ES-I3 (cell line): ENCODE data around the gene HSPB8.

Experiments used
- H3K36me3 ChIP-seq: 2 replicates; pipeline ENCODE4 v1.6.1; 2013; ENCODE audit warnings: mild to moderate bottlenecking, low read length, control low read depth, moderate library complexity; ENCODE audit not compliant: insufficient read depth
- H3K4me1 ChIP-seq: 2 replicates; pipeline ENCODE4 v1.6.1; 2013; ENCODE audit warnings: mild to moderate bottlenecking, control low read depth, low read length; ENCODE audit not compliant: insufficient read depth
- H3K9ac ChIP-seq: 2 replicates; pipeline ENCODE4 v1.6.1; 2013; ENCODE audit warnings: low read depth, mild to moderate bottlenecking, low read length, moderate library complexity
- H3K9me3 ChIP-seq: 2 replicates; pipeline ENCODE4 v1.6.1; 2013; ENCODE audit warnings: mild to moderate bottlenecking, low read length, moderate library complexity; ENCODE audit not compliant: control insufficient read depth, insufficient read depth

The HSPB8 gene

GRCh38 chr12:119156401-119157044, 22.2 kb upstream of the HSPB8 start:
- no peaks in the 10 kb centered on the region for H3K36me3 ChIP-seq
- H3K9ac ChIP-seq, result no peak overlapping the region
- peaks cover 11% of the 10 kb centered on the region; the same call in 1 of the 2 replicates for H3K4me1 ChIP-seq
- H3K9me3 ChIP-seq, result peaks cover 6% of the 10 kb centered on the region

- Histone ChIP-seq H3K36me3 (no peaks in the 10 kb centered on the region), H3K9me3 (no peaks in the 10 kb centered on the region; the same call in 1 of the 2 replicates), H3K9ac (no peak overlapping the region), H3K4me1 (peaks cover 11% of the 10 kb centered on the region; the same call in 1 of the 2 replicates)
Observed at GRCh38 chr12:119157528-119157927, 21.2 kb upstream of the HSPB8 start.

- no peaks in the 10 kb centered on the region for H3K36me3 ChIP-seq
Observed at GRCh38 chr12:119157978-119158377, 20.8 kb upstream of the HSPB8 start.

GRCh38 chr12:119158402-119158801, 20.3 kb upstream of the HSPB8 start:
- Histone ChIP-seq H3K36me3 (no peaks in the 10 kb centered on the region), H3K4me1 (peaks cover 5% of the 10 kb centered on the region; the same call in 1 of the 2 replicates), H3K9ac (no peak overlapping the region), H3K9me3 (no peaks in the 10 kb centered on the region; the same call in 1 of the 2 replicates)

More at GRCh38 chr12:119157978-119158377, 20.8 kb upstream of the HSPB8 start:
- Histone ChIP-seq H3K9me3 (no peaks in the 10 kb centered on the region; the same call in 1 of the 2 replicates), H3K9ac (no peak overlapping the region), H3K4me1 (peaks cover 7% of the 10 kb centered on the region; the same call in 1 of the 2 replicates)

- Histone ChIP-seq H3K4me1 (peaks cover 5% of the 10 kb centered on the region; the same call in 1 of the 2 replicates), H3K9ac (no peak overlapping the region), H3K36me3 (no peaks in the 10 kb centered on the region), H3K9me3 (no peaks in the 10 kb centered on the region; the same call in 1 of the 2 replicates)
Observed at GRCh38 chr12:119159844-119160243, 18.9 kb upstream of the HSPB8 start.

GRCh38 chr12:119167902-119168301, 10.8 kb upstream of the HSPB8 start:
- H3K36me3 ChIP-seq, result no peaks in the 10 kb centered on the region
- H3K4me1 ChIP-seq, result 0 out of 2 replicates have a peak, but pooled peaks cover 8% of the 10 kb centered on the region
- H3K9ac ChIP-seq, result no peak overlapping the region
- H3K9me3 ChIP-seq, result no peaks in the 10 kb centered on the region

GRCh38 chr12:119168721-119169120, 10.0 kb upstream of the HSPB8 start:
- Histone ChIP-seq H3K9me3 (no peaks in the 10 kb centered on the region), H3K9ac (no peak overlapping the region), H3K36me3 (no peaks in the 10 kb centered on the region), H3K4me1 (0 out of 2 replicates have a peak, but pooled peaks cover 8% of the 10 kb centered on the region)

- Histone ChIP-seq H3K4me1 (0 out of 2 replicates have a peak, but pooled peaks cover 8% of the 10 kb centered on the region), H3K9ac (no peak overlapping the region), H3K9me3 (no peaks in the 10 kb centered on the region), H3K36me3 (no peaks in the 10 kb centered on the region)
Observed at GRCh38 chr12:119169150-119169549, 9.6 kb upstream of the HSPB8 start.

GRCh38 chr12:119171291-119171690, 7.4 kb upstream of the HSPB8 start:
- Histone ChIP-seq H3K9ac (no peak overlapping the region), H3K9me3 (no peaks in the 10 kb centered on the region), H3K36me3 (no peaks in the 10 kb centered on the region), H3K4me1 (peaks cover 14% of the 10 kb centered on the region; the same call in 1 of the 2 replicates)

- no peaks in the 10 kb centered on the region for H3K36me3 ChIP-seq
- peaks cover 17% of the 10 kb centered on the region; the same call in 1 of the 2 replicates for H3K4me1 ChIP-seq
- H3K9ac ChIP-seq, result no peak overlapping the region
- H3K9me3 ChIP-seq, result no peaks in the 10 kb centered on the region
Observed at GRCh38 chr12:119171691-119172425, 6.9 kb upstream of the HSPB8 start.

GRCh38 chr12:119175081-119175480, 3.6 kb upstream of the HSPB8 start:
- H3K9me3 ChIP-seq, result no peaks in the 10 kb centered on the region
- no peak overlapping the region for H3K9ac ChIP-seq
- H3K36me3 ChIP-seq, result no peaks in the 10 kb centered on the region
- H3K4me1 ChIP-seq, result peaks cover 26% of the 10 kb centered on the region

- Histone ChIP-seq H3K9ac (no peak overlapping the region), H3K9me3 (no peaks in the 10 kb centered on the region), H3K36me3 (no peaks in the 10 kb centered on the region), H3K4me1 (peaks cover 33% of the 10 kb centered on the region)
Observed at GRCh38 chr12:119176267-119177055, 2.3 kb upstream of the HSPB8 start.

GRCh38 chr12:119177056-119177325, 1.7 kb upstream of the HSPB8 start:
- Histone ChIP-seq H3K36me3 (no peaks in the 10 kb centered on the region), H3K9ac (no peak overlapping the region), H3K4me1 (peaks cover 37% of the 10 kb centered on the region), H3K9me3 (no peaks in the 10 kb centered on the region)

GRCh38 chr12:119177724-119178380, 879 bp upstream of the HSPB8 start:
- Histone ChIP-seq H3K36me3 (no peaks in the 10 kb centered on the region), H3K4me1 (peaks cover 37% of the 10 kb centered on the region), H3K9ac (no peak overlapping the region; the same call in 1 of the 2 replicates), H3K9me3 (no peaks in the 10 kb centered on the region)
